ENCODE data around the gene ZNF546. TPM values are rescaled to one million over a fixed set of nuclear protein-coding genes. Genes with fewer than 3 reads are reported as not detected.
"Not testable (repeated sequence)": the region's sequence is repeated elsewhere in the genome, so short reads cannot be mapped to it uniquely, and the experiment has no call there.

The ZNF546 gene
- total and polyA plus RNA-seq, 8 donors = 1.2 to 5.9 (median 2.8) TPM

- WGBS, 2 donors = 79 to 81% methylated on average over 3 of the region's 3 CpGs
- Histone ChIP-seq H3K9me3 (peaks cover 0 to 12% (median 4%) of the 10 kb centered on the region in 4 donors), H3K27me3 (no peaks in the 10 kb centered on the region), H3K4me1 (no peaks in the 10 kb centered on the region), H3K36me3 (no peaks in the 10 kb centered on the region), H3K27ac (no peak overlapping the region), H3K4me3 (no peak overlapping the region)
- no peak for TF ChIP-seq CTCF (IDR thresholded peaks at IDR 0.05)
- FAIRE-seq (no peak), ATAC-seq (no peak), DNase-seq (no peak)
- intact Hi-C loops (cut with DNase I) = no loop called here
Observed at GRCh38 chr19:40023969-40024368, 27.1 kb downstream of the ZNF546 start.

- no peak for DNase-seq
- ATAC-seq = no peak
- no peak for FAIRE-seq
- Histone ChIP-seq H3K4me3 (no peak overlapping the region), H3K27ac (no peak overlapping the region), H3K4me1 (no peaks in the 10 kb centered on the region), H3K36me3 (no peaks in the 10 kb centered on the region), H3K9me3 (peaks cover 0 to 12% (median 2%) of the 10 kb centered on the region in 4 donors), H3K27me3 (no peaks in the 10 kb centered on the region)
- intact Hi-C loops (cut with DNase I) = no loop called here
- TF ChIP-seq CTCF (IDR thresholded peaks at IDR 0.05) = no peak
- WGBS, 2 donors = 95% methylated on average over 4 of the region's 4 CpGs
Observed at GRCh38 chr19:40025938-40026596, 29.2 kb downstream of the ZNF546 start.

- H3K27me3 ChIP-seq = no peaks in the 10 kb centered on the region
- no peaks in the 10 kb centered on the region for H3K4me1 ChIP-seq
- H3K36me3 ChIP-seq = no peaks in the 10 kb centered on the region
- intact Hi-C loops (cut with DNase I) = no loop called here
- ATAC-seq (no peak), FAIRE-seq (no peak), DNase-seq (no peak)
- no peak overlapping the region for H3K27ac ChIP-seq
- H3K4me3 ChIP-seq = no peak overlapping the region
- TF ChIP-seq CTCF (IDR thresholded peaks at IDR 0.05) = no peak
- H3K9me3 ChIP-seq = peaks cover 0 to 12% (median 3%) of the 10 kb centered on the region in 4 donors
- WGBS, 2 donors = 96 to 97% methylated on average over 5 of the region's 5 CpGs
Observed at GRCh38 chr19:40026597-40026970, 29.7 kb downstream of the ZNF546 start.

GRCh38 chr19:40033989-40034560, 37.2 kb downstream of the ZNF546 start:
- no peak for ATAC-seq
- no peaks in the 10 kb centered on the region for H3K36me3 ChIP-seq
- no peak for TF ChIP-seq CTCF (IDR thresholded peaks at IDR 0.05)
- intact Hi-C loops (cut with DNase I) = no loop called here
- WGBS, 2 donors = 97 to 98% methylated on average over 2 of the region's 2 CpGs
- H3K27ac ChIP-seq = no peak overlapping the region
- peaks cover 0 to 6% (median 3%) of the 10 kb centered on the region in 4 donors for H3K9me3 ChIP-seq
- no peak overlapping the region for H3K4me3 ChIP-seq
- FAIRE-seq = no peak
- no peaks in the 10 kb centered on the region for H3K4me1 ChIP-seq
- H3K27me3 ChIP-seq = no peaks in the 10 kb centered on the region
- no peak for DNase-seq

GRCh38 chr19:40035996-40036395, 39.1 kb downstream of the ZNF546 start:
- intact Hi-C loops (cut with DNase I) = no loop called here
- no peak for TF ChIP-seq CTCF (IDR thresholded peaks at IDR 0.05)
- ATAC-seq (no peak), FAIRE-seq (no peak), DNase-seq (no peak)
- H3K4me1 ChIP-seq = no peaks in the 10 kb centered on the region
- WGBS, 2 donors = 96 to 98% methylated on average over 4 of the region's 4 CpGs
- no peaks in the 10 kb centered on the region for H3K36me3 ChIP-seq
- no peak overlapping the region for H3K4me3 ChIP-seq
- H3K27me3 ChIP-seq = no peaks in the 10 kb centered on the region
- no peak overlapping the region for H3K27ac ChIP-seq
- peaks cover 0 to 6% (median 3%) of the 10 kb centered on the region in 4 donors for H3K9me3 ChIP-seq

- H3K27me3 ChIP-seq; DNase-seq; H3K9me3 ChIP-seq; H3K27ac ChIP-seq; H3K4me1 ChIP-seq; FAIRE-seq; intact Hi-C loops (cut with DNase I); H3K36me3 ChIP-seq; H3K4me3 ChIP-seq; ATAC-seq: not testable (repeated sequence)
- WGBS, 2 donors = 96% methylated on average over 1 to 3 of the region's 3 CpGs
Observed at GRCh38 chr19:40038047-40038446, 41.2 kb downstream of the ZNF546 start.

- FAIRE-seq; H3K9me3 ChIP-seq; H3K4me1 ChIP-seq; H3K27me3 ChIP-seq; DNase-seq; ATAC-seq; H3K4me3 ChIP-seq; intact Hi-C loops (cut with DNase I); H3K27ac ChIP-seq: not testable (repeated sequence)
- peaks cover 0 to 21% (median 5%) of the 10 kb centered on the region in 3 donors for H3K36me3 ChIP-seq
- WGBS, 2 donors = 86 to 94% methylated on average over 1 of the region's 1 CpG
Observed at GRCh38 chr19:40041718-40042117, 44.9 kb downstream of the ZNF546 start.

Measured in pancreas (tissue), 10 donors.